Mesenteric fat pad (tissue), 1 donor: ENCODE results near the gene TMEM170A. TPM values are rescaled to one million over a fixed set of nuclear protein-coding genes. Genes with fewer than 3 reads are reported as not detected.

Experiments
- DNase-seq: peaks from one replicate; pipeline ENCODE4 v3.0.0-alpha.2; 2020; ENCODE audit warnings: low spot score
- total RNA-seq: library from RNA; stranded (reverse); fragmentation: NEBNext Ultra II Directional; extraction: Animal tissue kit (Norgen Biotek cat#: 25700); gene quantifications from one replicate; pipeline ENCODE4 v1.2.1, GENCODE V29; 2021
- donor health status: DM: yes; HTN: yes; CAD: no.

TMEM170A gene
- total RNA-seq, 1 donor from 2014 or later = 17.3 TPM

DNA sequence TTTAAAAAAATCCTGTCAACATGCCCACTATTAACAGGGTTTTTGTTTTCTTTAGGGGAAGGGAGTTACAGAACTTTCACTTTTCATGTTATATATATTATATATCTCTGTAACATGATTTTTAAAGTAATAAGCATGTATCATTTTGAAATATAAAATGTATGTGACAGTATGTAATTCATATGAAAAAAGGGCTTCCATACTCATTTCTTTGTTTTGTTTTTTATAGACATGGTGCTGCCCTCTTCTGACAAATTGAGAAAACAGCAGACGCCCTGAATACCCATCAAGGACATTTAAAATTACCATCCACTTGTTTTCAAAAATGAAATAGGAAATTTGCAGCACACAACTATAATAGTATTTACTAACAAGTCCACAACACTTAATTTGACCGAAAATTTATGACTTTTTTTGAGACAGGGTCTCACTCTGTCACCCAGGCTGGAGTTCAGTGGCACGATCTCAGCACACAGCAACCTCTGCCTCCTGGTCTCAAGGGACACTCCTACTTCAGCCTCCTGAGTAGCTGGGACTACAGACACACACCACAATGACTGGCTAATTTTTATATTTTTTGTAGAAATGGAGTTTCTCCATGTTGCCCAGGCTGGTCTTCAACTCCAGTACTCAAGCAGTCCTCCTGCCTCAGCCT lies 61.5 kb downstream of the TMEM170A start:
- no peak for DNase-seq

DNA sequence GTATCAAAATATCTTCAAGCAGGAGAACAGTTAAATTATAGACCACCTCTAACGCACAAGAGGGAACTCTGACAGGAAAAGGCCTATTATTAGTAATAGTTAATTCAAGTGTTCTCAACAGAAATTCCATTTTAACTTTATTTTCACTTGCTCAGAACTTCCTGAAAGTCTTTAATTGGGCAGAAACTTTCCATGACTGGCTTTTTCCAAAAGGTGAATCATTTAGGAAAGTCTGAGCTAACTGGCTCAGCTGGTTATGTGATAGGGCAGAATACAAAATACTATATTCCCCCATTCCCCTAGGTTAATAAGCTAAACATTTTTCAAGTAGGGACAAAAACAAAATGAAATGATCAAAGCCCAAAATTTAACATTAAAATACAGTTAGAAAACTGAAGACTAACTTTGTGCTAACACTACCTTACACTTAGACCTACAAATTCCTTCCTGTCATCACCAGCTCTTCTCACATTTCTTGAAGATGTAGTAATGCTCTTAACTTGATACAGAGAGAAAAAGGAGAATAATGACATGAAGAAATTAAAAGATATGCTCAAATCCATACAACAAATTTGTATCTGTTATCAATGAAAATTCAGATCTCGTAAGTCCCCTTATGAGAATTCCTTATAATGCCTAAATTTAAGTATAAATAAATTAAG lies 62.2 kb downstream of the TMEM170A start:
- no peak for DNase-seq

GRCh38 chr16:75401691-75402090 lies 62.8 kb downstream of the TMEM170A start:
- DNase-seq = no peak

DNA sequence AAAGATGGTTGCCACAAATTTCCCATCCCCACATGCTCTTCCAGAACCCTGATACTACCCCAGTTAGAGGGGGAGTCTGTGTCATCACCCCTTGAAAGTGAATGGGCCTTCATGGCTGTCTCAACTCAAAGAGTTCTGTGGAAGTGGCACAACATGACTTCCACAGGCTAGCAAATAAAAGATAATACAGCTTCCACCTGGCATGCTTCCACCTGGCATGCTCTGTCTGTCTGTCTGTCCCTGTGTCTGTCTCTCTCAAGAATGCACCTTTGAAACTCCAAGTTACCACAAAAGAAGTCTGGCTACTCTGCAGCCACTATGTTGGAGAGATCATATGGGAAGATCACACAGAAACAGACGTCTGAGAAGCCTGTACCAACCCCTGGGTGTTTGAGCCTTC lies 66.2 kb downstream of the TMEM170A start:
- DNase-seq = no peak

DNA sequence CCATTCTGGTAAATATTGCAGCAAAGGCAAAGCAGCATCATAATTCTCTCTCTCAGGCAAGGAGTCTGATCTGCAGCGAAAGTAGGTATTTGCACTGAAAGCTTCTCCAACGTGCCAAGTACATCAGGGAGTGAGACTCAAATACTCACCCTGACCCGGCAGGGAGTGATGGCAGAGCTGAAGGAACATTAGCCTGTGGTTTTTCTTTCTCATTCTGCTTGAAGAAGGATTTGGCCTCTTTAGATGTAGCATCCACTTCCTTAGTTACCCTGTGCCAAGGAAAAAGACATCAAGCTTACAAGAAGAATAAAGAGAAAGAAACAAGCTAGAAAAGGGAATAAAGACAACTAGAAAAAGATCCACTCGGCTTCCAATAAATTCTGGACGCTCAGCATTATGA lies 69.5 kb downstream of the TMEM170A start:
- no peak for DNase-seq

Other genes starting within 250 kb of the TMEM170A start
- gene CTRB1, start 245.7 kb downstream of the TMEM170A start, total RNA-seq = 4.8 TPM
- gene BCAR1, start 213.1 kb downstream of the TMEM170A start, total RNA-seq = 86.5 TPM
- gene CFDP1, start 31.2 kb downstream of the TMEM170A start, total RNA-seq = 43.1 TPM
- 0.16 TPM for gene CHST6, start 30.8 kb upstream of the TMEM170A start, total RNA-seq
- not detected for gene CHST5, start 71.4 kb upstream of the TMEM170A start, total RNA-seq
- 7.2 TPM for gene TMEM231, start 91.6 kb upstream of the TMEM170A start, total RNA-seq
- 102 TPM for gene GABARAPL2, start 101.7 kb upstream of the TMEM170A start, total RNA-seq
- gene ADAT1, start 158.6 kb upstream of the TMEM170A start, total RNA-seq = 32.6 TPM
- 101 TPM for gene KARS1, start 183.0 kb upstream of the TMEM170A start, total RNA-seq
- gene TERF2IP, start 183.1 kb upstream of the TMEM170A start, total RNA-seq = 46.3 TPM
- not detected for gene CPHXL2, start 212.3 kb upstream of the TMEM170A start, total RNA-seq
- not detected for gene DUXB, start 236.8 kb upstream of the TMEM170A start, total RNA-seq